ENCODE measurements around the gene UROD. TPM values are rescaled to one million over a fixed set of nuclear protein-coding genes. Genes with fewer than 3 reads are reported as not detected.

The UROD gene
- total RNA-seq, 1 experiment from 2014 or later = 92.2 TPM

DNA sequence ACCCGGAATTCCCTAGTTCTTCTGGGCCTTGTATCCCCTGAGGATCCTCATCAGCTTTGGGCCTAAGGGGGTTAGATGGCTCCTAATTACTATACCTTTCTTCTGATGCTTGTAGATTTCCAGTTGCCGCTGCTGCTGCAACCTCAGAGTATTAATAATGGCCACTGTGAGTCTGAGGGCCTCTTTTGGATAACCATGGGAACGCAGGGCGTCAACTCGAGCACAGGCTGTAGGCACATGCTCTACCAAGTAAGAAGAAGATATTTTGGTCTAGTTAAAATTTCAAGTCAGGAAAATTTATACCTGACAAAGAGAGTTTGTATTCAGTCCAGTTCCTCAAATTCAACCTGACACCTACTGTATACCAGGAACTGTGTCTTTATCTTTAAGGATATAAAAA, 28.2 kb downstream of the UROD start:
- Histone ChIP-seq H3K4me1 (ENCODE audit: insufficient read depth, low read length) (peaks cover 2% of the 10 kb centered on the region; the same call in 1 of the 2 replicates), H2BK20ac (ENCODE audit: low read depth, low read length, poor library complexity, severe bottlenecking) (no peak overlapping the region), H3K9ac (ENCODE audit: extremely low read depth, insufficient read length, low read length) (no peak overlapping the region), H3K79me1 (ENCODE audit: insufficient read depth, low read depth, low read length, poor library complexity, severe bottlenecking) (no peaks in the 10 kb centered on the region), H3K27ac (ENCODE audit: insufficient read length, low read depth, low read length) (no peak overlapping the region), H3K4me2 (ENCODE audit: insufficient read depth, insufficient read length, low read length) (no peak overlapping the region), H2AFZ (ENCODE audit: low read length) (no peak overlapping the region), H3K23me2 (ENCODE audit: insufficient read length, low read depth, low read length, poor library complexity, severe bottlenecking) (no peaks in the 10 kb centered on the region), H4K8ac (replicated peaks; ENCODE audit: insufficient read length, low read depth, low read length) (no peak overlapping the region), H3K4ac (ENCODE audit: low read depth, low read length) (no peak overlapping the region), H2BK120ac (ENCODE audit: low read depth, low read length, poor library complexity, severe bottlenecking) (no peak overlapping the region), H3T11ph (ENCODE audit: low read length) (no peak overlapping the region), H2BK15ac (ENCODE audit: low read depth, low read length) (no peak overlapping the region), H4K20me1 (ENCODE audit: control insufficient read depth, insufficient read depth, insufficient read length) (no peaks in the 10 kb centered on the region), H3K79me2 (ENCODE audit: insufficient read depth, low read length) (no peaks in the 10 kb centered on the region), H3K23ac (ENCODE audit: insufficient read length, low read depth, low read length) (no peak overlapping the region), H3K27me3 (ENCODE audit: insufficient read depth, low read length) (no peaks in the 10 kb centered on the region), H3K56ac (ENCODE audit: insufficient read length, low read depth, low read length) (no peak overlapping the region), H3K9me3 (ENCODE audit: control insufficient read depth, low read depth, low read length) (no peaks in the 10 kb centered on the region), H3K14ac (ENCODE audit: insufficient read depth, low read length) (no peak overlapping the region), H3K18ac (ENCODE audit: insufficient read length, low read depth, low read length) (no peak overlapping the region), H2BK5ac (ENCODE audit: insufficient read length, low read length) (no peak overlapping the region), H2BK12ac (ENCODE audit: insufficient read length, low read depth, low read length) (no peak overlapping the region), H4K91ac (ENCODE audit: insufficient read length, low read depth, low read length) (no peak overlapping the region), H2AK5ac (ENCODE audit: insufficient read length, low read length) (no peak overlapping the region), H4K5ac (ENCODE audit: insufficient read length, low read depth, low read length) (no peak overlapping the region)
- Mint-ChIP-seq H3K36me3 (ENCODE audit: insufficient read depth in 1 of 3, low read depth in 3 of 3) (no peaks in the 10 kb centered on the region), H3K4me1 (peaks cover 6% of the 10 kb centered on the region in 2 experiments), H3K27me3 (ENCODE audit: low read depth) (no peaks in the 10 kb centered on the region), H3K9me3 (no peaks in the 10 kb centered on the region), H3K27ac (no peak overlapping the region), H3K4me3 (no peak overlapping the region)
- no CpG with 5 or more reads among the region's 5 CpGs for WGBS (ENCODE audit: extremely low coverage, insufficient read length, low lambda C conversion rate)
- DNase-seq = no peak
- TF ChIP-seq, protein P1, sequence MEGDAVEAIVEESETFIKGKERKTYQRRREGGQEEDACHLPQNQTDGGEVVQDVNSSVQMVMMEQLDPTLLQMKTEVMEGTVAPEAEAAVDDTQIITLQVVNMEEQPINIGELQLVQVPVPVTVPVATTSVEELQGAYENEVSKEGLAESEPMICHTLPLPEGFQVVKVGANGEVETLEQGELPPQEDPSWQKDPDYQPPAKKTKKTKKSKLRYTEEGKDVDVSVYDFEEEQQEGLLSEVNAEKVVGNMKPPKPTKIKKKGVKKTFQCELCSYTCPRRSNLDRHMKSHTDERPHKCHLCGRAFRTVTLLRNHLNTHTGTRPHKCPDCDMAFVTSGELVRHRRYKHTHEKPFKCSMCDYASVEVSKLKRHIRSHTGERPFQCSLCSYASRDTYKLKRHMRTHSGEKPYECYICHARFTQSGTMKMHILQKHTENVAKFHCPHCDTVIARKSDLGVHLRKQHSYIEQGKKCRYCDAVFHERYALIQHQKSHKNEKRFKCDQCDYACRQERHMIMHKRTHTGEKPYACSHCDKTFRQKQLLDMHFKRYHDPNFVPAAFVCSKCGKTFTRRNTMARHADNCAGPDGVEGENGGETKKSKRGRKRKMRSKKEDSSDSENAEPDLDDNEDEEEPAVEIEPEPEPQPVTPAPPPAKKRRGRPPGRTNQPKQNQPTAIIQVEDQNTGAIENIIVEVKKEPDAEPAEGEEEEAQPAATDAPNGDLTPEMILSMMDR (conservative IDR thresholded peaks at IDR 0.05) = no peak

Data from H9 (cell line).